HepG2 (cell line): ENCODE data around the gene ZNF503. TPM values are rescaled to one million over a fixed set of nuclear protein-coding genes. Genes with fewer than 3 reads are reported as not detected.

Experiments
- ATAC-seq: fragments of 200-7000 bp; cut with Tn5 transposase; 3 replicates; pipeline ENCODE4 v1.9.1; 2020; ENCODE audit warnings: mild to moderate bottlenecking, moderate library complexity
- BruUV-seq: library from RNA; stranded (reverse); fragments of 400-500 nt; replicated peaks from 2 replicates; lab custom pipeline; 2021; lab: Mats Ljungman, UMichigan
- CTCF ChIA-PET: fragments of 300-600 bp; formaldehyde crosslinking; extraction: SDS; loops from one replicate; lab custom pipeline; 2021; ENCODE audit warnings: low total read pairs, inconsistent platforms, low intra/inter-chr PET ratio; lab: Yijun Ruan, JAX
- POLR2A ChIA-PET: fragments of 350-600 bp; sonication (Branson Sonifier 250); formaldehyde crosslinking; loops from one replicate; lab custom pipeline; 2020; ENCODE audit warnings: antibody characterized with exemption, inconsistent platforms; lab: Yijun Ruan, JAX
- DNase-seq: peaks from one replicate; pipeline ENCODE4 v3.0.0-alpha.2; 2015; ENCODE audit warnings: low spot score
- FAIRE-seq: peaks from 3 replicates; lab custom pipeline; 2011; peaks lifted over from hg19 to GRCh38; lab: Jason Lieb, UNC
- H2AFZ ChIP-seq: one replicate; pipeline ENCODE4 v1.6.1; 2011; ENCODE audit warnings: low read length, inconsistent platforms
- H3K27ac ChIP-seq: fragments of 300-600 bp; 3 replicates; pipeline ENCODE4 v1.8.0; 2011; ENCODE audit warnings: mixed run types, mild to moderate bottlenecking, mixed read lengths, low read length, inconsistent platforms; ENCODE audit not compliant: insufficient read depth; ENCODE audit errors: extremely low read length
- H3K27me3 ChIP-seq, 2 experiments: fragments of 200-600 bp in 1 of 2; 2 replicates in 1 of 2; 3 replicates in 1 of 2; pipeline versions ENCODE4 v1.6.0 to v1.8.0; 2011; ENCODE audit warnings: low read length in 2 of 2, mild to moderate bottlenecking in 2 of 2, moderate library complexity in 2 of 2, inconsistent platforms in 1 of 2; ENCODE audit not compliant: insufficient read depth in 2 of 2, control insufficient read depth in 1 of 2
- H3K36me3 ChIP-seq, 2 experiments: fragments of 200-600 bp in 1 of 2; replicated peaks in 1 of 2; 2 replicates in 1 of 2; 3 replicates in 1 of 2; pipeline versions ENCODE4 v1.5.1 to v1.8.0; 2011; ENCODE audit warnings: low read length in 2 of 2, inconsistent platforms in 1 of 2; ENCODE audit not compliant: insufficient read depth in 2 of 2, control insufficient read depth in 1 of 2
- H3K4me1 ChIP-seq: 2 replicates; pipeline ENCODE4 v1.5.1; 2012; ENCODE audit warnings: low read length, inconsistent platforms; ENCODE audit not compliant: insufficient read depth
- H3K4me2 ChIP-seq: 2 replicates; pipeline ENCODE4 v1.6.0; 2011; ENCODE audit warnings: low read depth, low read length, inconsistent platforms
- H3K4me3 ChIP-seq, 3 experiments: fragments of 200-600 bp in 1 of 3; sonication (generic), shearing (Covaris generic) in 1 of 3; replicated peaks in 1 of 3; 2 replicates each; pipeline ENCODE4 v1.5.1; 2011 to 2016; ENCODE audit warnings: low read length in 3 of 3, inconsistent platforms in 2 of 3, low read depth in 2 of 3, mild to moderate bottlenecking in 2 of 3, control low read depth in 1 of 3, mixed read lengths in 1 of 3; ENCODE audit not compliant: insufficient read depth in 1 of 3
- H3K79me2 ChIP-seq: one replicate; pipeline ENCODE4 v1.6.1; 2011; ENCODE audit warnings: low read length, inconsistent platforms; ENCODE audit not compliant: insufficient read depth
- H3K9ac ChIP-seq: 2 replicates; pipeline ENCODE4 v1.6.0; 2011; ENCODE audit warnings: mild to moderate bottlenecking, low read depth, low read length, inconsistent platforms; ENCODE audit not compliant: insufficient read depth
- H3K9me3 ChIP-seq: 2 replicates; pipeline ENCODE4 v1.5.1; 2012; ENCODE audit warnings: mild to moderate bottlenecking, low read length
- H4K20me1 ChIP-seq: 2 replicates; pipeline ENCODE4 v1.6.0; 2011; ENCODE audit warnings: inconsistent platforms, mild to moderate bottlenecking, low read length, moderate library complexity; ENCODE audit not compliant: insufficient read depth
- CEBPG ChIP-seq: IDR thresholded peaks from 2 replicates; pipeline ENCODE4 v1.6.1; 2016
- ELF1 ChIP-seq: sonication (generic); formaldehyde crosslinking; IDR thresholded peaks from 2 replicates; pipeline ENCODE4 v1.4.0; 2020; ENCODE audit warnings: missing genetic modification reagents
- FOSL1 ChIP-seq: sonication (generic); formaldehyde crosslinking; IDR thresholded peaks from 2 replicates; pipeline ENCODE4 v1.9.0; 2021; ENCODE audit warnings: missing genetic modification reagents, borderline replicate concordance
- HNRNPL ChIP-seq: fragments of 200-400 bp; formaldehyde crosslinking; IDR thresholded peaks from 2 replicates; pipeline ENCODE4 v1.6.1; 2017; ENCODE audit warnings: mild to moderate bottlenecking, low read depth, low read length
- NFIC ChIP-seq: IDR thresholded peaks from 2 replicates; pipeline ENCODE4 v1.6.1; 2012; ENCODE audit warnings: mild to moderate bottlenecking, low read length, inconsistent platforms
- PRPF4 ChIP-seq: fragments of 200-400 bp; formaldehyde crosslinking; IDR thresholded peaks from 2 replicates; pipeline ENCODE4 v1.6.1; 2016; ENCODE audit warnings: low read length, low read depth; ENCODE audit not compliant: poor library complexity, severe bottlenecking
- SAFB2 ChIP-seq: sonication (generic); formaldehyde crosslinking; IDR thresholded peaks from 2 replicates; pipeline ENCODE4 v1.5.1; 2020; ENCODE audit warnings: missing genetic modification reagents, low read depth, mild to moderate bottlenecking, borderline replicate concordance
- ZNF776 ChIP-seq: sonication (generic); formaldehyde crosslinking; IDR thresholded peaks from 2 replicates; pipeline ENCODE4 v1.4.0; 2020; ENCODE audit warnings: mild to moderate bottlenecking, missing genetic modification reagents
- ZNF777 ChIP-seq: sonication (generic); formaldehyde crosslinking; IDR thresholded peaks from 2 replicates; pipeline ENCODE4 v1.4.0; 2020; ENCODE audit warnings: missing genetic modification reagents
- WGBS: methylation state at CpG from one replicate; pipeline ENCODE4 v1.1.6; 2017; ENCODE audit warnings: low lambda C conversion rate; 5-methylcytosine and 5-hydroxymethylcytosine counted together
- in situ Hi-C: cut with HindIII; loops from 2 replicates; pipeline ENCODE4 v1.10.0; 2017; ENCODE audit warnings: low pct_unique_long_range_greater_than_20kb; ENCODE audit not compliant: extremely low pct_ligation_motif_present
- intact Hi-C: fragments of 100-400 bp; cut with micrococcal nuclease; formaldehyde crosslinking; loops from one replicate; pipeline ENCODE4 v1.10.0; 2022; ENCODE audit not compliant: unreplicated experiment
- polyA plus RNA-seq, 8 experiments: library from polyadenylated mRNA; depleted of rRNA in 3 of 8; stranded (reverse) in 7 of 8; unstranded in 1 of 8; fragments of >200 nt; fragmentation: Illumina TruSeq in 4 of 8; extraction: Trizol in 4 of 8; gene quantifications; 2 replicates each; pipeline versions ENCODE4 v1.2.1 to v1.2.3, GENCODE V29; 2011 to 2016; ENCODE audit warnings: low read depth in 4 of 8, missing spikeins in 1 of 8, mixed read lengths in 1 of 8; ENCODE audit not compliant: insufficient read depth in 1 of 8
- total RNA-seq, 5 experiments: library from RNA; depleted of rRNA; stranded (reverse); fragments of >200 nt; fragmentation: Illumina TruSeq; extraction: Trizol; gene quantifications; 2 replicates each; pipeline ENCODE4 v1.2.3, GENCODE V29; 2016; ENCODE audit warnings: low read depth in 1 of 5
- TF ChIP-seq, protein P1 (sequence below): sonication (generic); formaldehyde crosslinking; IDR thresholded peaks from 2 replicates; pipeline ENCODE4 v1.5.1; 2020; ENCODE audit warnings: mild to moderate bottlenecking, missing genetic modification reagents

ZNF503 gene
- total and polyA plus RNA-seq, 2 of the 13 experiments (the other 11 are each of a cell fraction or from before 2014, with no cell fraction given): 2.7 to 8.3 TPM

DNA sequence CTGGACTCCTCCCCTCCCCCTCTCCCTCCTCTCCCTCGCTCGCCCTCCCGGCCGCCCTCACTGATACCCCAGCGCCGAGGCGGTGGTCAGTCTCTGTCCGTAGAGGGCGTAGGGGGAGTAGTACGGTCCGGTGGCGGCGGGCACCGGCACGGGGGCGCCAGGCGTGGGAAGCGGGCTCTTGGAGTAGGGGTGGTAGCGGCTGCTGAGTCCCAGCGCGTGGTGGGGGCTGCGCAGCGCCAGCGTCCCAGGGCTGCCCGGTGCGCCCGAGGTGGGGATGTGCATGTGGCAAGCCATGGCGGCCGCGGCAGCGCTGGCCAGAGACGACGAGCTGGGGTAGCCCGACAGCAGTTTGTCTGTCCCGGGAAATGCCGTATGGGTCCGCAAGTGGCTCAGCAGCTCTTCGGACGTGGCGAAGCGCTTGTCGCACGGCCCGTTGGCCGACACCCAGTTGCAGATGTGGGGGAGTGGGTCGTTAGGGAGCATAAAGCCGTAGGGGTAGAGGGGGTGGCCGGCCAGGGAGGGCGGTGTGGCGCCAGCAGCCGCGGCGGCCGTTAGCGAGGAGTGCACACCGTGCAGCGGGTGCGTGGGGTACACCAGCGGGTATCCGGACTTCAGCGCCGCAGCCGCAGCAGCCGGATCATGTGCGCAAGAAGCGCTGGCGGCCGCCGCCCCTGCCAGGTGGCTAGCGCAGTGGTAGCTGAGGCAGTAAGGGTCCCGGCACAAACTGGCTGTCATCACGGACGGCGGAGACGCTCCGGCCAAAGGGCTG lies 2.7 kb downstream of the ZNF503 start (continued):
- TF ChIP-seq, protein P1, sequence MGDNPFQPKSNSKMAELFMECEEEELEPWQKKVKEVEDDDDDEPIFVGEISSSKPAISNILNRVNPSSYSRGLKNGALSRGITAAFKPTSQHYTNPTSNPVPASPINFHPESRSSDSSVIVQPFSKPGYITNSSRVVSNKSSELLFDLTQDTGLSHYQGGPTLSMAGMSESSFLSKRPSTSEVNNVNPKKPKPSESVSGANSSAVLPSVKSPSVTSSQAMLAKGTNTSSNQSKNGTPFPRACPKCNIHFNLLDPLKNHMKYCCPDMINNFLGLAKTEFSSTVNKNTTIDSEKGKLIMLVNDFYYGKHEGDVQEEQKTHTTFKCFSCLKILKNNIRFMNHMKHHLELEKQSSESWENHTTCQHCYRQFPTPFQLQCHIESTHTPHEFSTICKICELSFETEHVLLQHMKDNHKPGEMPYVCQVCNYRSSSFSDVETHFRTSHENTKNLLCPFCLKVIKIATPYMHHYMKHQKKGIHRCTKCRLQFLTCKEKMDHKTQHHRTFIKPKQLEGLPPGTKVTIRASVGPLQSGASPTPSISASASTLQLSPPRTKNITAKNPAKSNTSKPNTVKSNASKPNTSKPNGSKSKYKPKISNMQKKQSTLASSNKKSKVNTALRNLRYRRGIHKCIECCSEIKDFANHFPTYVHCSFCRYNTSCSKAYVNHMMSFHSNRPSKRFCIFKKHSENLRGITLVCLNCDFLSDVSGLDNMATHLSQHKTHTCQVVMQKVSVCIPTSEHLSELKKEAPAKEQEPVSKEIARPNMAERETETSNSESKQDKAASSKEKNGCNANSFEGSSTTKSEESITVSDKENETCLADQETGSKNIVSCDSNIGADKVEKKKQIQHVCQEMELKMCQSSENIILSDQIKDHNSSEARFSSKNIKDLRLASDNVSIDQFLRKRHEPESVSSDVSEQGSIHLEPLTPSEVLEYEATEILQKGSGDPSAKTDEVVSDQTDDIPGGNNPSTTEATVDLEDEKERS (CRISPR knock-in tag): no peak
- TF ChIP-seq SAFB2 (CRISPR knock-in tag) (peak; percentile 20; the same call in 1 of the 2 replicates), HNRNPL (peak; percentile 71; the same call in 1 of the 2 replicates), FOSL1 (no peak)
- TF ChIP-seq, all 625 proteins: peak for 37

DNA sequence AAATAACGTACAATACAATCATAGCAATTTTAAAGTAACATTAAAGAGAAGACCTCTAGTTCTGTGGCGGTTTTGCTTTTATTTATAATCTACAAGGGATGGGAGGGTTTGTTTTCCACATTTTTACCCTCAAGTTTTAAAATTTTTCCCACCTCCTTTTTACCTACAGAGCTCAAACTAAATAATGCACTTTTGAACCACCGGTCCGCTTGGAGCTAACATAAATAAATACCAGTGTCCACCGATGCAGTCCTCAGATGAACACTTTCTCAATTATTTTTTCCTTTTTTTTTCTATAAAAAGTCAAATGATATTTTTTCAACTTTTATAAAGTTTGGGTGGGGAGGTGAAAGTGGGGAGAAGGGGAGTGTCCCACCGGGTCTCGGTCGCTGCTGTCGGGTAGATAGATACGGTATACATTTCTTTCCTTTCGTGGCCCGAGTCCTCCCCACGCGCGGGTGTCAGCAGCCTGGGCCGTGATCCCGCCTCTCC lies 3.3 kb downstream of the ZNF503 start:
- WGBS: 88% methylated on average over 17 of the region's 17 CpGs
- DNase-seq: no peak
- in situ Hi-C loops: loop anchor here (10.0 kb wide), 1 partner anchor 637 kb away; no protein-coding TSS in a partner anchor
- peak overlapping the region; percentile 79 for H3K4me2 ChIP-seq
- peaks cover 15% of the 10 kb centered on the region for H3K4me1 ChIP-seq
- ChIA-PET POLR2A (interaction anchor here (1.6 kb wide), 1 partner anchor 635 kb away, joined by 4 read pairs; no protein-coding TSS in a partner anchor), CTCF (no interaction called here)
- H3K9me3 ChIP-seq: no peaks in the 10 kb centered on the region
- H3K27ac ChIP-seq: no peak overlapping the region
- FAIRE-seq: no peak
- BruUV-seq: no TSS peak
- no peak overlapping the region for H3K9ac ChIP-seq
- H3K4me3 ChIP-seq: peak overlapping the region in 2 of 3 experiments; percentile 100; a peak in 3 of 6 replicates
- TF ChIP-seq ELF1 (CRISPR knock-in tag) (no peak), PRPF4 (peak; percentile 88), NFIC (0 out of 2 replicates have a peak, but pooled peaks have one; percentile 4), CEBPG (no peak), ZNF777 (CRISPR knock-in tag) (no peak), ZNF776 (CRISPR knock-in tag) (no peak)
- TF ChIP-seq, all 625 proteins: peak for 2
- Histone ChIP-seq H3K36me3 (peaks cover 5 to 21% of the 10 kb centered on the region in 2 experiments; a peak in 2 of 5 replicates), H3K79me2 (peaks cover 38% of the 10 kb centered on the region), H2AFZ (no peak overlapping the region), H3K27me3 (no peaks in the 10 kb centered on the region; a peak in 1 of 5 replicates), H4K20me1 (peaks cover 28% of the 10 kb centered on the region; the same call in 1 of the 2 replicates)
- intact Hi-C loops: no loop called here
- ATAC-seq: no peak
